Activated CD8-positive, alpha-beta memory T cell treated with anti-CD3 and anti-CD28 coated beads, Interleukin-2, amount 50 U/mL, for 24 hours (primary cell): ENCODE results near the gene EVA1C.

ENCODE experiments used
- DNase-seq: peaks from one replicate; pipeline ENCODE4 v3.0.0-alpha.2; 2020; ENCODE audit errors: extremely low read depth

The EVA1C gene

GRCh38 chr21:32562426-32562825 lies 149.9 kb downstream of the EVA1C start:
- no peak for DNase-seq

- DNase-seq: no peak
Measured at GRCh38 chr21:32562915-32563314, 150.4 kb downstream of the EVA1C start.
